ENCODE data around the gene DLD.

DLD gene

GRCh38 chr7:107867858-107868466 lies 23.0 kb upstream of the DLD start:
- Histone ChIP-seq H4K20me1 (ENCODE audit: insufficient read depth, low read length) (no peaks in the 10 kb centered on the region), H3K9me3 (ENCODE audit: insufficient read depth, low read length, severe bottlenecking) (no peaks in the 10 kb centered on the region), H3K79me2 (ENCODE audit: insufficient read depth, low read length) (no peaks in the 10 kb centered on the region), H3K27me3 (ENCODE audit: insufficient read depth, low read length, poor library complexity) (peaks cover 6% of the 10 kb centered on the region), H3K9ac (ENCODE audit: low read depth, low read length) (no peak overlapping the region), H3K36me3 (ENCODE audit: insufficient read depth, low read length) (no peaks in the 10 kb centered on the region), H2AFZ (ENCODE audit: low read depth, low read length) (no peak overlapping the region), H3K4me1 (ENCODE audit: insufficient read depth, low read length) (no peaks in the 10 kb centered on the region), H3K4me2 (ENCODE audit: insufficient read depth, low read length) (no peak overlapping the region), H3K27ac (ENCODE audit: low read length) (no peak overlapping the region), H3K4me3 (ENCODE audit: low read depth in 1 of 2, low read length in 2 of 2) (no peak overlapping the region)
- no peak for TF ChIP-seq EZH2 (IDR thresholded peaks at IDR 0.05; ENCODE audit: borderline replicate concordance, low read depth, low read length, severe bottlenecking)
- TF ChIP-seq CTCF (IDR thresholded peaks at IDR 0.05; ENCODE audit: borderline replicate concordance, extremely low read depth, low read length, poor library complexity, severe bottlenecking): no peak
- DNase-seq: no peak
- no peak for ATAC-seq (ENCODE audit: insufficient read depth, low read depth)

- Histone ChIP-seq H3K27ac (ENCODE audit: low read length) (no peak overlapping the region), H3K4me2 (ENCODE audit: insufficient read depth, low read length) (no peak overlapping the region), H3K79me2 (ENCODE audit: insufficient read depth, low read length) (no peaks in the 10 kb centered on the region), H3K27me3 (ENCODE audit: insufficient read depth, low read length, poor library complexity) (peaks cover 3% of the 10 kb centered on the region), H3K4me1 (ENCODE audit: insufficient read depth, low read length) (peaks cover 7% of the 10 kb centered on the region; the same call in 1 of the 2 replicates), H3K9ac (ENCODE audit: low read depth, low read length) (no peak overlapping the region), H4K20me1 (ENCODE audit: insufficient read depth, low read length) (no peaks in the 10 kb centered on the region), H3K9me3 (ENCODE audit: insufficient read depth, low read length, severe bottlenecking) (no peaks in the 10 kb centered on the region), H2AFZ (ENCODE audit: low read depth, low read length) (no peak overlapping the region), H3K4me3 (ENCODE audit: low read depth in 1 of 2, low read length in 2 of 2) (no peak overlapping the region), H3K36me3 (ENCODE audit: insufficient read depth, low read length) (no peaks in the 10 kb centered on the region)
- no peak for DNase-seq
- TF ChIP-seq CTCF (IDR thresholded peaks at IDR 0.05; ENCODE audit: borderline replicate concordance, extremely low read depth, low read length, poor library complexity, severe bottlenecking): no peak
- TF ChIP-seq EZH2 (IDR thresholded peaks at IDR 0.05; ENCODE audit: borderline replicate concordance, low read depth, low read length, severe bottlenecking): no peak
- ATAC-seq (ENCODE audit: insufficient read depth, low read depth): no peak
Observed at GRCh38 chr7:107870427-107871000, 20.5 kb upstream of the DLD start.

GRCh38 chr7:107874111-107874510 lies 16.9 kb upstream of the DLD start:
- no peak for TF ChIP-seq EZH2 (IDR thresholded peaks at IDR 0.05; ENCODE audit: borderline replicate concordance, low read depth, low read length, severe bottlenecking)
- TF ChIP-seq CTCF (IDR thresholded peaks at IDR 0.05; ENCODE audit: borderline replicate concordance, extremely low read depth, low read length, poor library complexity, severe bottlenecking): no peak
- H3K36me3 ChIP-seq (ENCODE audit: insufficient read depth, low read length): no peaks in the 10 kb centered on the region
- no peak overlapping the region for H3K4me2 ChIP-seq (ENCODE audit: insufficient read depth, low read length)
- peaks cover 4% of the 10 kb centered on the region for H3K27me3 ChIP-seq (ENCODE audit: insufficient read depth, low read length, poor library complexity)
- H3K27ac ChIP-seq (ENCODE audit: low read length): no peak overlapping the region
- H3K4me1 ChIP-seq (ENCODE audit: insufficient read depth, low read length): peaks cover 9% of the 10 kb centered on the region; the same call in 1 of the 2 replicates
- no peak for DNase-seq
- H3K79me2 ChIP-seq (ENCODE audit: insufficient read depth, low read length): no peaks in the 10 kb centered on the region
- ATAC-seq (ENCODE audit: insufficient read depth, low read depth): no peak
- 0 out of 2 replicates have a peak overlapping the region, but pooled peaks have one; percentile 25 for H2AFZ ChIP-seq (ENCODE audit: low read depth, low read length)
- no peak overlapping the region for H3K9ac ChIP-seq (ENCODE audit: low read depth, low read length)
- H3K9me3 ChIP-seq (ENCODE audit: insufficient read depth, low read length, severe bottlenecking): no peaks in the 10 kb centered on the region
- no peak overlapping the region for H3K4me3 ChIP-seq (ENCODE audit: low read depth in 1 of 2, low read length in 2 of 2)
- no peaks in the 10 kb centered on the region for H4K20me1 ChIP-seq (ENCODE audit: insufficient read depth, low read length)

Data from DND-41 (cell line).